Measurements from ENCODE around the gene MPL. TPM values are rescaled to one million over a fixed set of nuclear protein-coding genes. Genes with fewer than 3 reads are reported as not detected.

The MPL gene
- total RNA-seq, result not detected

DNA sequence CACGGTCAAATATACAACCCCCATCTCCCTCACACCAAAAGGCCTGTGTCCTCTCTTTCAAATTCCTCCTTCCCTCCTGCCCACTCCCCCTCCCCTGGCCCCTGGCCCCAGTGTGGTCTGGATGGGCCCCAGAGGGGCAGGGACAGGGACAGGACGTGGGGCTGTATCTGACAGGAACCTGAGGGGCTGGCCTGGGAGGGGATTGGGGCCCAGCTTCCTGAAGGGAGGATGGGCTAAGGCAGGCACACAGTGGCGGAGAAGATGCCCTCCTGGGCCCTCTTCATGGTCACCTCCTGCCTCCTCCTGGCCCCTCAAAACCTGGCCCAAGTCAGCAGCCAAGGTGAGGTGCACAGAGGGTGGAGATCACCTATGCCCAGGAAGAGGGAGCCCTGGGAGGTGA, at the start of gene MPL:
TSS of gene MPL (plus strand) at position 231 of the 400 bp plus-strand sequence. CDS start at position 262, 31 bp downstream.
- no peaks in the 10 kb centered on the region for H3K27me3 ChIP-seq
- TF ChIP-seq, protein P1, sequence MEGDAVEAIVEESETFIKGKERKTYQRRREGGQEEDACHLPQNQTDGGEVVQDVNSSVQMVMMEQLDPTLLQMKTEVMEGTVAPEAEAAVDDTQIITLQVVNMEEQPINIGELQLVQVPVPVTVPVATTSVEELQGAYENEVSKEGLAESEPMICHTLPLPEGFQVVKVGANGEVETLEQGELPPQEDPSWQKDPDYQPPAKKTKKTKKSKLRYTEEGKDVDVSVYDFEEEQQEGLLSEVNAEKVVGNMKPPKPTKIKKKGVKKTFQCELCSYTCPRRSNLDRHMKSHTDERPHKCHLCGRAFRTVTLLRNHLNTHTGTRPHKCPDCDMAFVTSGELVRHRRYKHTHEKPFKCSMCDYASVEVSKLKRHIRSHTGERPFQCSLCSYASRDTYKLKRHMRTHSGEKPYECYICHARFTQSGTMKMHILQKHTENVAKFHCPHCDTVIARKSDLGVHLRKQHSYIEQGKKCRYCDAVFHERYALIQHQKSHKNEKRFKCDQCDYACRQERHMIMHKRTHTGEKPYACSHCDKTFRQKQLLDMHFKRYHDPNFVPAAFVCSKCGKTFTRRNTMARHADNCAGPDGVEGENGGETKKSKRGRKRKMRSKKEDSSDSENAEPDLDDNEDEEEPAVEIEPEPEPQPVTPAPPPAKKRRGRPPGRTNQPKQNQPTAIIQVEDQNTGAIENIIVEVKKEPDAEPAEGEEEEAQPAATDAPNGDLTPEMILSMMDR (IDR thresholded peaks at IDR 0.05), result no peak

DNA sequence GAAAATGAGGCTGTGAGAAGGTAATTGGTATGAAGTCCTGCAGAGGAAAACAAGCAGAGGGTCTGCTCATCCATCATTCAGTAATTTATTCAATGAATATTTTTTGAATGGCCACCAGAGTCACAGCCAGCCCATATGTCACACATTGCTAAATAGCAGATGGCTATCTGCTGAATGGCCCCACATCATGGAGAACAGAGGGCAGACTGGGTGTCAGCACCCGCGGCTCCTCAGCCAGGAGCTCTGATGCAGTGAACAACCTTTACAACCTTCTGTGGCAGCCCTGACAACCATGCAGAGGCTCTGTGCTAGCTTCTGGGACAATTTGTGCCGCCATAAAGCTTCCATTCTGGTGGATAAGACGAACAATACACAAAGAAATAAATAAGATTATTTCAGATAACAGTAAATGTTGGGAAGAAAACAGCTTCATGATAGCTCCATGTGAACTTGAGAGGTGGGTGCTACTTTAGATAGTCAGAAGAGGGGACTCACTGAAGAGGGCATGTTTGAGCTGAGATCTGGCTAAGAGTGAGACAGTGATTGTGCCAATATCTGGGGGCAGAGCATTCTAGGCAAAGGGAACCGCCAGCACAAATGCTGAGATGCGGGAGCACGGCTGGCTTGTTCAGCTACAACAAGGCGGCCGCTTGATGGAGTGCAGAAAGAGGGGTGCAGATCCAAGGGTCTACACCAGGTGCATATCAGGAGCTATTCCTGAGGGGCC, 49.4 kb upstream of the MPL start:
- Histone ChIP-seq H3K9me3 (no peaks in the 10 kb centered on the region), H3K27ac (no peak overlapping the region), H3K27me3 (no peaks in the 10 kb centered on the region), H3K4me1 (no peaks in the 10 kb centered on the region), H3K36me3 (no peaks in the 10 kb centered on the region), H3K4me3 (no peak overlapping the region)
- no peak for DNase-seq (ENCODE audit: low spot score in 2 of 2)
- TF ChIP-seq, protein P1 (IDR thresholded peaks at IDR 0.05), result no peak
- intact Hi-C loops (cut with DNase I), result no loop called here

More for the DNA sequence above, at the start of gene MPL:
- no peaks in the 10 kb centered on the region for H3K4me1 ChIP-seq
- H3K36me3 ChIP-seq, result no peaks in the 10 kb centered on the region
- no peaks in the 10 kb centered on the region for H3K9me3 ChIP-seq
- no peak within 1 kb of the TSS for H3K4me3 ChIP-seq
- intact Hi-C loops (cut with DNase I), result no loop called here
- no peak for DNase-seq (ENCODE audit: low spot score in 2 of 2)
- no peak within 1 kb of the TSS for H3K27ac ChIP-seq

GRCh38 chr1:43288785-43289706, 48.6 kb upstream of the MPL start:
- no peaks in the 10 kb centered on the region for H3K27me3 ChIP-seq
- no peaks in the 10 kb centered on the region for H3K4me1 ChIP-seq
- no peaks in the 10 kb centered on the region for H3K9me3 ChIP-seq
- DNase-seq (ENCODE audit: low spot score in 2 of 2), result no peak
- no peak overlapping the region for H3K27ac ChIP-seq
- no peak overlapping the region for H3K4me3 ChIP-seq
- intact Hi-C loops (cut with DNase I), result no loop called here
- TF ChIP-seq, protein P1 (IDR thresholded peaks at IDR 0.05), result no peak
- H3K36me3 ChIP-seq, result no peaks in the 10 kb centered on the region

- TF ChIP-seq, protein P1 (IDR thresholded peaks at IDR 0.05), result no peak
- peaks cover 0 to 22% of the 10 kb centered on the region in 2 donors for H3K4me1 ChIP-seq
- H3K27me3 ChIP-seq, result no peaks in the 10 kb centered on the region
- H3K27ac ChIP-seq, result no peak overlapping the region
- H3K4me3 ChIP-seq, result no peak overlapping the region
- no peak for DNase-seq (ENCODE audit: low spot score in 2 of 2)
- no peaks in the 10 kb centered on the region for H3K36me3 ChIP-seq
- intact Hi-C loops (cut with DNase I), result no loop called here
- H3K9me3 ChIP-seq, result no peaks in the 10 kb centered on the region
Observed at GRCh38 chr1:43292216-43292615, 45.4 kb upstream of the MPL start.

GRCh38 chr1:43292679-43293078, 44.9 kb upstream of the MPL start:
- TF ChIP-seq, protein P1 (IDR thresholded peaks at IDR 0.05), result no peak
- Histone ChIP-seq H3K27ac (no peak overlapping the region), H3K27me3 (no peaks in the 10 kb centered on the region), H3K4me1 (peaks cover 0 to 22% of the 10 kb centered on the region in 2 donors), H3K36me3 (no peaks in the 10 kb centered on the region), H3K9me3 (no peaks in the 10 kb centered on the region), H3K4me3 (no peak overlapping the region)
- no peak for DNase-seq (ENCODE audit: low spot score in 2 of 2)
- intact Hi-C loops (cut with DNase I), result no loop called here
